Neural progenitor cell (in vitro differentiated cells): ENCODE results near the gene SLC27A1.

Experiments used
- EZH2 ChIP-seq: fragments of 200-600 bp; sonication (generic); IDR thresholded peaks from 2 replicates; pipeline ENCODE4 v1.6.1; 2017; ENCODE audit warnings: antibody characterized with exemption, mild to moderate bottlenecking, moderate library complexity
- TF ChIP-seq, protein P1 (sequence below): fragments of 200-600 bp; sonication (generic); IDR thresholded peaks from 2 replicates; pipeline ENCODE4 v1.5.1; 2017; ENCODE audit warnings: antibody characterized with exemption, mild to moderate bottlenecking

DNA sequence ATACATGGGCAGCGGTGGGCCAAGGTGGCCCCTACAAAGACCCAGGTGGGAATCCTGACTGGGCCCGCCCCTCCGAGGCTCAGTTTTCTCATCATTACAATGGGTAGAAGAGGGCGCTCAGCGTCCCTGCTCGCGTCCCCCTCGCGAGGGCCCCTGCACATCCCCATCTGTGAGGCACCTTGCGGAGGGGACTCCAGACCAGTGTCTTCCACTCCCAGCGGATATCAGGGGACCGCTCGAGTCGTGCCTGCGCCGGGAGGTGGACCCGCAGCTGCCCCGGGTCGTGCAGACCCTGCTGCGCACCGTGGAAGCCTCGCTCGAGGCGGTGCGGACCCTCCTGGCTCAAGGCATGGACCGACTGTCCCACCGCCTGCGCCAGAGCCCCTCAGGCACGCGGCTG is 69.8 kb downstream of the SLC27A1 start:
- TF ChIP-seq, protein P1, sequence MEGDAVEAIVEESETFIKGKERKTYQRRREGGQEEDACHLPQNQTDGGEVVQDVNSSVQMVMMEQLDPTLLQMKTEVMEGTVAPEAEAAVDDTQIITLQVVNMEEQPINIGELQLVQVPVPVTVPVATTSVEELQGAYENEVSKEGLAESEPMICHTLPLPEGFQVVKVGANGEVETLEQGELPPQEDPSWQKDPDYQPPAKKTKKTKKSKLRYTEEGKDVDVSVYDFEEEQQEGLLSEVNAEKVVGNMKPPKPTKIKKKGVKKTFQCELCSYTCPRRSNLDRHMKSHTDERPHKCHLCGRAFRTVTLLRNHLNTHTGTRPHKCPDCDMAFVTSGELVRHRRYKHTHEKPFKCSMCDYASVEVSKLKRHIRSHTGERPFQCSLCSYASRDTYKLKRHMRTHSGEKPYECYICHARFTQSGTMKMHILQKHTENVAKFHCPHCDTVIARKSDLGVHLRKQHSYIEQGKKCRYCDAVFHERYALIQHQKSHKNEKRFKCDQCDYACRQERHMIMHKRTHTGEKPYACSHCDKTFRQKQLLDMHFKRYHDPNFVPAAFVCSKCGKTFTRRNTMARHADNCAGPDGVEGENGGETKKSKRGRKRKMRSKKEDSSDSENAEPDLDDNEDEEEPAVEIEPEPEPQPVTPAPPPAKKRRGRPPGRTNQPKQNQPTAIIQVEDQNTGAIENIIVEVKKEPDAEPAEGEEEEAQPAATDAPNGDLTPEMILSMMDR, result no peak
- TF ChIP-seq EZH2, result no peak
